Neuron (in vitro differentiated cells): ENCODE data around the gene MXI1.
"Not testable (repeated sequence)": the region's sequence is repeated elsewhere in the genome, so short reads cannot be mapped to it uniquely, and the experiment has no call there.

Experiments
- H2AFZ ChIP-seq: one replicate; pipeline ENCODE4 v1.6.1; 2013; ENCODE audit warnings: low read depth, mild to moderate bottlenecking, inconsistent platforms, low read length, moderate library complexity
- H3K27me3 ChIP-seq: one replicate; pipeline ENCODE4 v1.6.1; 2013; ENCODE audit warnings: low read length; ENCODE audit not compliant: insufficient read depth
- H3K36me3 ChIP-seq: one replicate; pipeline ENCODE4 v1.6.1; 2013; ENCODE audit warnings: low read length; ENCODE audit not compliant: insufficient read depth
- H3K4me1 ChIP-seq: one replicate; pipeline ENCODE4 v1.6.1; 2013; ENCODE audit warnings: low read length; ENCODE audit not compliant: insufficient read depth
- H3K4me3 ChIP-seq: 2 replicates; pipeline ENCODE4 v1.5.1; 2013; ENCODE audit warnings: mild to moderate bottlenecking, low read length, moderate library complexity
- H3K9me3 ChIP-seq: one replicate; pipeline ENCODE4 v1.6.1; 2013; ENCODE audit warnings: low read length

Gene MXI1

GRCh38 chr10:110268971-110269370 is 61.6 kb downstream of the MXI1 start:
- no peaks in the 10 kb centered on the region for H3K27me3 ChIP-seq
- H3K9me3 ChIP-seq: no peaks in the 10 kb centered on the region
- no peak overlapping the region for H3K4me3 ChIP-seq
- H2AFZ ChIP-seq: no peak overlapping the region
- no peaks in the 10 kb centered on the region for H3K4me1 ChIP-seq
- H3K36me3 ChIP-seq: no peaks in the 10 kb centered on the region

GRCh38 chr10:110269374-110270318 is 62.2 kb downstream of the MXI1 start:
- H3K4me1 ChIP-seq: no peaks in the 10 kb centered on the region

GRCh38 chr10:110272995-110273394 is 65.6 kb downstream of the MXI1 start:
- H3K36me3 ChIP-seq, H2AFZ ChIP-seq, H3K27me3 ChIP-seq, H3K9me3 ChIP-seq, H3K4me3 ChIP-seq, H3K4me1 ChIP-seq: not testable (repeated sequence)

More at GRCh38 chr10:110269374-110270318, 62.2 kb downstream of the MXI1 start:
- Histone ChIP-seq H3K9me3 (no peaks in the 10 kb centered on the region), H3K36me3 (no peaks in the 10 kb centered on the region), H3K4me3 (no peak overlapping the region), H3K27me3 (no peaks in the 10 kb centered on the region), H2AFZ (no peak overlapping the region)

GRCh38 chr10:110273474-110273873 is 66.1 kb downstream of the MXI1 start:
- no peaks in the 10 kb centered on the region for H3K36me3 ChIP-seq
- H3K27me3 ChIP-seq: no peaks in the 10 kb centered on the region
- no peak overlapping the region for H2AFZ ChIP-seq
- no peak overlapping the region for H3K4me3 ChIP-seq
- no peaks in the 10 kb centered on the region for H3K4me1 ChIP-seq
- H3K9me3 ChIP-seq: no peaks in the 10 kb centered on the region

DNA sequence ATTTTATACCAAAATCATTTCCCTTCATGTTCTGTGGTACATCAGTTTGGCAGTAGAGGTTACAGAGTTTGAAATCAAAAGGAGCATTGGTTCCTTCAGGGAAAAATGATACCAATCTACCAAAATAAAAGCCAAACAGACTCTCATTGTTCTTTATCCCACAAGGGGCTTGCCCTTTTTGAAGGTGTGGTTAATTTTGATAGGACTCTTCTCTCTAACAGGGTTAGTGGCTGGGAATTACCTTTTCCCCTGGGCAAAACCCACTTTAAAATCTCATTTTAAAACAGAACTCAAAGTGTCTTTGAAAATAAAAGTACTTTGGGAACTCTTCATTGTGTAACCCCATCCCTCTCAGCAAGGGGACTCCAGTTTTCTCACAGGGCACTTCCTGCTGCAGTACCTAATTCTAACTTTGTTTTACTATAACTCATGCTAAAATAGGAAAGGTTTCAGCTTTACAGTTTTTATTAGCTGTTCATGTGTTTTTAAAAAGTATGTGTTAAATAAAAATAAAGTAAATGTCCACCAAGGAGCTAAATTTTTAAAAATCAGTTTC is 66.7 kb downstream of the MXI1 start:
- H2AFZ ChIP-seq: no peak overlapping the region
- H3K4me1 ChIP-seq: peaks cover 2% of the 10 kb centered on the region
- H3K4me3 ChIP-seq: no peak overlapping the region
- H3K9me3 ChIP-seq: no peaks in the 10 kb centered on the region
- peaks cover 2% of the 10 kb centered on the region for H3K36me3 ChIP-seq
- no peaks in the 10 kb centered on the region for H3K27me3 ChIP-seq

GRCh38 chr10:110274647-110275046 is 67.2 kb downstream of the MXI1 start:
- no peaks in the 10 kb centered on the region for H3K9me3 ChIP-seq
- no peak overlapping the region for H3K4me3 ChIP-seq
- peaks cover 3% of the 10 kb centered on the region for H3K4me1 ChIP-seq
- H3K27me3 ChIP-seq: no peaks in the 10 kb centered on the region
- H3K36me3 ChIP-seq: peaks cover 3% of the 10 kb centered on the region
- H2AFZ ChIP-seq: no peak overlapping the region

GRCh38 chr10:110275128-110275729 is 67.8 kb downstream of the MXI1 start:
- H3K27me3 ChIP-seq: no peaks in the 10 kb centered on the region
- H3K9me3 ChIP-seq: no peaks in the 10 kb centered on the region
- H3K36me3 ChIP-seq: peaks cover 8% of the 10 kb centered on the region
- no peak overlapping the region for H3K4me3 ChIP-seq
- H2AFZ ChIP-seq: no peak overlapping the region
- H3K4me1 ChIP-seq: peaks cover 3% of the 10 kb centered on the region

DNA sequence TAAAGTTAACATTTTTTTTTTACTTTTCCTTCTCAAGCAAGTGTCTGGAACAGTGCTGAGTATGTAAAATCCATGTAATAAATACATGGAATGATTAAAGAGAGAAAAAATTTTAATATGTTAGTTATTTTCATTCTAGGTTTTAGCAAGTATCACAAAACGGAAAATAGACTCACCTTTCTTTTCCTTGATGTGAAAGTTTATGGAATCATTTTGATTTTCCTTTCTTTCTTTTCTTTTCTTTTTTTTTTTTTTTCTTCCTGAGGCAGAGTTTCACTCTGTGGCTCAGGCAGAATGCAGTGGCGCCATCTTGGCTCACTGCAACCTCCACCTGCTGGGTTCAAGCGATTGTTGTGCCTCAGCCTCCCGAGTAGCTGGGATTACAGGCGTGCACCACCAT is 69.2 kb downstream of the MXI1 start:
- Histone ChIP-seq H3K4me1 (peaks cover 3% of the 10 kb centered on the region), H3K4me3 (no peak overlapping the region), H3K9me3 (no peaks in the 10 kb centered on the region), H2AFZ (no peak overlapping the region), H3K36me3 (peaks cover 12% of the 10 kb centered on the region), H3K27me3 (no peaks in the 10 kb centered on the region)

DNA sequence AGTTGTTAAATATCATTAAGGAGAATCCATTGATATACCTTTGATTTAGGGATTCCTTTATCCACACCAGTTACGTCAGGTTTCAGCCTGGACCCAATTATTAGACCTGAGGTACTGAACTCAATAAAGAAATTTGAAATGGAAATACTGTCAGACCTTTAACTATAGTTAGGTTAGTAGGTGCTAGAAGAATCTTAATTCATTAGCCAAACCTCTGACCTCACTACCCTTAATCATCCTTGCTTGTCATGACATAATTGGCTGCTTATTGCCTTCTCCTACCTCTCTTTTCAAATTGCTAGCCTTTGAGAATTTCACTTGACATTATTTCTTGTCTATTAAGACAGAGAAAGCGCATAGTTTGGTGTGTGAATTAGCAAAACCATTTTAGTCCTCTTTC is 70.2 kb downstream of the MXI1 start:
- no peaks in the 10 kb centered on the region for H3K9me3 ChIP-seq
- peaks cover 3% of the 10 kb centered on the region for H3K4me1 ChIP-seq

GRCh38 chr10:110278562-110279406 is 71.4 kb downstream of the MXI1 start:
- H3K27me3 ChIP-seq: no peaks in the 10 kb centered on the region
- H3K36me3 ChIP-seq: peaks cover 17% of the 10 kb centered on the region
- peaks cover 3% of the 10 kb centered on the region for H3K4me1 ChIP-seq
- H3K9me3 ChIP-seq: no peaks in the 10 kb centered on the region
- H2AFZ ChIP-seq: no peak overlapping the region
- no peak overlapping the region for H3K4me3 ChIP-seq

More for the DNA sequence above, 70.2 kb downstream of the MXI1 start:
- Histone ChIP-seq H3K27me3 (no peaks in the 10 kb centered on the region), H2AFZ (no peak overlapping the region), H3K4me3 (no peak overlapping the region), H3K36me3 (peaks cover 16% of the 10 kb centered on the region)

DNA sequence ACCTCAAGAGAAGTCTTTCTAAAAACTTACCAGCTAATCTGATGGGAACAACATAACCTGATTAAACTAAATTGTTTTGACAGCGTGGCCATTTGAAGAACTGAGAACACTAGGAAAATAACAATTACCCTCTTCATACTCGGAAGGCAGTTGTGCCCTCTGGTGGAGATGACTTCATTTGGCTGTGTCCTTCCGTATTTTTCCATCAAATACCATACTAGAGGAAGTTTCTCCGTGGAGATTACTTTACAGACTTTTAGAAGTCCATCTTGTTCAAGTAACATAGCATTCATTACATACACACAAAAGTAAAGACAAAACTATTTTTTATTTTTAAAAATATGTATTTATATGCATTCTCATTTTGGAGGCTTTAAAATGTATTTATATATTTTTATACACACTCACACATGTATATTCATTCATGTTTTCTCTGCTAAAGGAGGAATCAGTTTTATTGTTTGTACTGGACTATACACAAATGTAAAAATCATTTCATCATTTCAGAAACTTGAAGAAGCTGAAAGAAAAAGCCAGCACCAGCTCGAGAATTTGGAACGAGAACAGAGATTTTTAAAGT is 72.1 kb downstream of the MXI1 start:
- Histone ChIP-seq H3K36me3 (peaks cover 20% of the 10 kb centered on the region), H3K4me1 (peaks cover 3% of the 10 kb centered on the region), H3K27me3 (no peaks in the 10 kb centered on the region), H3K9me3 (no peaks in the 10 kb centered on the region), H3K4me3 (no peak overlapping the region), H2AFZ (no peak overlapping the region)

GRCh38 chr10:110284262-110284661 is 76.9 kb downstream of the MXI1 start:
- H3K4me3 ChIP-seq: no peak overlapping the region
- H3K4me1 ChIP-seq: peaks cover under 1% of the 10 kb centered on the region
- peaks cover 60% of the 10 kb centered on the region for H3K36me3 ChIP-seq
- no peak overlapping the region for H2AFZ ChIP-seq
- H3K9me3 ChIP-seq: no peaks in the 10 kb centered on the region
- no peaks in the 10 kb centered on the region for H3K27me3 ChIP-seq
